ENCODE data around the gene MAGEB1. TPM values are rescaled to one million over a fixed set of nuclear protein-coding genes. Genes with fewer than 3 reads are reported as not detected.

Gene MAGEB1
- total and polyA plus RNA-seq, 4 donors: not detected

DNA sequence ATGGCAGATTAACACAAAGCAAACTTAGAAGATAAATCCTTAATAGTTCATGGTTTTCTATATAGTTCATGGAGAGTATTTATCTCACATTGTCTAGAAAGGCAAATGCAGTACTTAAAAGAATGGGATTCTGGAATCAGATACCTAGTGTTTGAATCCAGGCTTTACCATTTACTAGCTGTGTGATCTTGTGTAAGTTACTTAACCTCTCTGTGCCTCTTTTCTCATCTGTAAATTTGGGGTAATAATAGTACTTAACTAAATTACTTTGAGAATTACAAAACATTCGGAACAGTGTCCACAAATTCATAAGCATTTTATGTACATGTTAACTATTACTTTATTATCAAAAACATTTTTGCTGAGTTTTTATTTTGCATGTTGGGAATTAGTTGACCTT lies 15.8 kb downstream of the MAGEB1 start:
- Histone ChIP-seq H3K9ac (ENCODE audit: low read depth in 1 of 2, low read length in 2 of 2) (no peak overlapping the region), H3K4me1 (ENCODE audit: control insufficient read depth in 4 of 4, insufficient read depth in 4 of 4, low read length in 3 of 4) (no peaks in the 10 kb centered on the region), H3K4me3 (ENCODE audit: low read depth in 1 of 3, low read length in 3 of 3) (no peak overlapping the region), H3K27me3 (ENCODE audit: control insufficient read depth in 4 of 4, insufficient read depth in 4 of 4, low read length in 3 of 4) (no peaks in the 10 kb centered on the region), H3K9me3 (ENCODE audit: control insufficient read depth in 4 of 4, low read length in 3 of 4) (no peaks in the 10 kb centered on the region), H3K36me3 (ENCODE audit: control insufficient read depth in 4 of 4, insufficient read depth in 3 of 4, low read depth in 1 of 4, low read length in 3 of 4) (no peaks in the 10 kb centered on the region), H3K27ac (ENCODE audit: low read depth in 1 of 2, low read length in 2 of 2) (no peak overlapping the region)
- no peak for DNase-seq (ENCODE audit: low spot score)
- 74% methylated on average over 1 of the region's 1 CpG for WGBS
- no peak for TF ChIP-seq NR2F2 (IDR thresholded peaks at IDR 0.05)
- TF ChIP-seq, protein P1, sequence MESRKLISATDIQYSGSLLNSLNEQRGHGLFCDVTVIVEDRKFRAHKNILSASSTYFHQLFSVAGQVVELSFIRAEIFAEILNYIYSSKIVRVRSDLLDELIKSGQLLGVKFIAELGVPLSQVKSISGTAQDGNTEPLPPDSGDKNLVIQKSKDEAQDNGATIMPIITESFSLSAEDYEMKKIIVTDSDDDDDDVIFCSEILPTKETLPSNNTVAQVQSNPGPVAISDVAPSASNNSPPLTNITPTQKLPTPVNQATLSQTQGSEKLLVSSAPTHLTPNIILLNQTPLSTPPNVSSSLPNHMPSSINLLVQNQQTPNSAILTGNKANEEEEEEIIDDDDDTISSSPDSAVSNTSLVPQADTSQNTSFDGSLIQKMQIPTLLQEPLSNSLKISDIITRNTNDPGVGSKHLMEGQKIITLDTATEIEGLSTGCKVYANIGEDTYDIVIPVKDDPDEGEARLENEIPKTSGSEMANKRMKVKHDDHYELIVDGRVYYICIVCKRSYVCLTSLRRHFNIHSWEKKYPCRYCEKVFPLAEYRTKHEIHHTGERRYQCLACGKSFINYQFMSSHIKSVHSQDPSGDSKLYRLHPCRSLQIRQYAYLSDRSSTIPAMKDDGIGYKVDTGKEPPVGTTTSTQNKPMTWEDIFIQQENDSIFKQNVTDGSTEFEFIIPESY (IDR thresholded peaks at IDR 0.05): no peak
- no peak for TF ChIP-seq TAF1 (conservative IDR thresholded peaks at IDR 0.05)
- TF ChIP-seq HNF4A (conservative IDR thresholded peaks at IDR 0.05): no peak
- no peak for TF ChIP-seq SP1 (IDR thresholded peaks at IDR 0.05)
- TF ChIP-seq MAX (IDR thresholded peaks at IDR 0.05): no peak
- TF ChIP-seq CTCF (IDR thresholded peaks at IDR 0.05; ENCODE audit: low read depth, low read length, missing input control): no peak
- TF ChIP-seq, protein P2, sequence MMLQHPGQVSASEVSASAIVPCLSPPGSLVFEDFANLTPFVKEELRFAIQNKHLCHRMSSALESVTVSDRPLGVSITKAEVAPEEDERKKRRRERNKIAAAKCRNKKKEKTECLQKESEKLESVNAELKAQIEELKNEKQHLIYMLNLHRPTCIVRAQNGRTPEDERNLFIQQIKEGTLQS (IDR thresholded peaks at IDR 0.05): no peak
- no peak for TF ChIP-seq HNF4G (IDR thresholded peaks at IDR 0.05)
- TF ChIP-seq RAD21 (IDR thresholded peaks at IDR 0.05): no peak
- no peak for TF ChIP-seq EGR1 (IDR thresholded peaks at IDR 0.05; ENCODE audit: low read depth in 2 of 2)
- TF ChIP-seq FOXA2 (IDR thresholded peaks at IDR 0.05): no peak
- TF ChIP-seq REST (IDR thresholded peaks at IDR 0.05): no peak
- no peak for TF ChIP-seq YY1 (IDR thresholded peaks at IDR 0.05)

DNA sequence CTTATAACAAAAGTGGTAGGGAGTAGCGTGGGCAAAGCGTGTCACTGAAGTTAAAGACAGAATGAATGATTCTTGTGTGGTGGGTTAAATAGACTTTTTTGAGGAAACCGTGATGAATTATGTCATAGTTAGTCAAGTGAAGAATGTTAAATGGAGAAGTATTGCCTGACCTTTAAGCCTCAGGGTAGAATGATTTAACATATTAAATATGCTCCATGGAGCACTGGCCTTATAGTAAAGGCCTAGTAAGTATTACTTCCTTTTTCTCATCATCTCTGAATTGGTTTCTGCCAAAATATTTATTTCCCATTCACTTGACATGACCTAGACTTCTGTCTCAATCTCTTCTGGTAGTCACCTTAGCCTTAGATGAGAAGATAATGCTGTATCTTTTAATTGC lies 23.7 kb downstream of the MAGEB1 start:
- no peaks in the 10 kb centered on the region for H3K36me3 ChIP-seq (ENCODE audit: control insufficient read depth in 4 of 4, insufficient read depth in 3 of 4, low read depth in 1 of 4, low read length in 3 of 4)
- H3K9ac ChIP-seq (ENCODE audit: low read depth in 1 of 2, low read length in 2 of 2): no peak overlapping the region
- H3K4me1 ChIP-seq (ENCODE audit: control insufficient read depth in 4 of 4, insufficient read depth in 4 of 4, low read length in 3 of 4): no peaks in the 10 kb centered on the region
- 94% methylated on average over 3 of the region's 3 CpGs for WGBS
- no peaks in the 10 kb centered on the region for H3K27me3 ChIP-seq (ENCODE audit: control insufficient read depth in 4 of 4, insufficient read depth in 4 of 4, low read length in 3 of 4)
- DNase-seq (ENCODE audit: low spot score): no peak
- no peaks in the 10 kb centered on the region for H3K9me3 ChIP-seq (ENCODE audit: control insufficient read depth in 4 of 4, low read length in 3 of 4)
- H3K27ac ChIP-seq (ENCODE audit: low read depth in 1 of 2, low read length in 2 of 2): no peak overlapping the region
- no peak overlapping the region for H3K4me3 ChIP-seq (ENCODE audit: low read depth in 1 of 3, low read length in 3 of 3)
- TF ChIP-seq TAF1 (conservative IDR thresholded peaks at IDR 0.05) (no peak), GABPA (IDR thresholded peaks at IDR 0.05 in 1 of 2, conservative IDR thresholded peaks at IDR 0.05 in 1 of 2) (no peak), SP1 (IDR thresholded peaks at IDR 0.05) (no peak), CTCF (IDR thresholded peaks at IDR 0.05; ENCODE audit: low read depth, low read length, missing input control) (no peak), RXRA (IDR thresholded peaks at IDR 0.05) (no peak), JUND (IDR thresholded peaks at IDR 0.05) (no peak), YY1 (IDR thresholded peaks at IDR 0.05) (no peak), MAX (IDR thresholded peaks at IDR 0.05) (no peak)
- TF ChIP-seq, protein P2 (IDR thresholded peaks at IDR 0.05): no peak
- TF ChIP-seq, protein P1 (IDR thresholded peaks at IDR 0.05): no peak

Data from liver (tissue), 9 donors.